HTERT RPE-1 (cell line): ENCODE measurements around the gene ACAA1.
"Not testable (repeated sequence)": the region's sequence is repeated elsewhere in the genome, so short reads cannot be mapped to it uniquely, and the experiment has no call there.

Experiments used
- in situ Hi-C: fragments of 300-500 bp; cut with MboI; formaldehyde crosslinking; loops from 4 replicates; pipeline ENCODE4 v1.14.3; 2020; ENCODE audit warnings: low sequenced_read_pairs

Gene ACAA1

GRCh38 chr3:38083871-38084333, 53.0 kb downstream of the ACAA1 start:
- in situ Hi-C loops, result no loop called here

- in situ Hi-C loops, result not testable (repeated sequence)
Observed at GRCh38 chr3:38083254-38083653, 53.7 kb downstream of the ACAA1 start.

GRCh38 chr3:38082296-38082695, 54.6 kb downstream of the ACAA1 start:
- in situ Hi-C loops, result not testable (repeated sequence)

GRCh38 chr3:38077073-38077472, 59.9 kb downstream of the ACAA1 start:
- in situ Hi-C loops, result not testable (repeated sequence)
